ENCODE measurements around the gene ARHGAP18. TPM values are rescaled to one million over a fixed set of nuclear protein-coding genes. Genes with fewer than 3 reads are reported as not detected.

The ARHGAP18 gene
- total and polyA plus RNA-seq, 2 of the 13 experiments (the other 11 are each of a cell fraction or from before 2014, with no cell fraction given) = 58.2 to 115 TPM

DNA sequence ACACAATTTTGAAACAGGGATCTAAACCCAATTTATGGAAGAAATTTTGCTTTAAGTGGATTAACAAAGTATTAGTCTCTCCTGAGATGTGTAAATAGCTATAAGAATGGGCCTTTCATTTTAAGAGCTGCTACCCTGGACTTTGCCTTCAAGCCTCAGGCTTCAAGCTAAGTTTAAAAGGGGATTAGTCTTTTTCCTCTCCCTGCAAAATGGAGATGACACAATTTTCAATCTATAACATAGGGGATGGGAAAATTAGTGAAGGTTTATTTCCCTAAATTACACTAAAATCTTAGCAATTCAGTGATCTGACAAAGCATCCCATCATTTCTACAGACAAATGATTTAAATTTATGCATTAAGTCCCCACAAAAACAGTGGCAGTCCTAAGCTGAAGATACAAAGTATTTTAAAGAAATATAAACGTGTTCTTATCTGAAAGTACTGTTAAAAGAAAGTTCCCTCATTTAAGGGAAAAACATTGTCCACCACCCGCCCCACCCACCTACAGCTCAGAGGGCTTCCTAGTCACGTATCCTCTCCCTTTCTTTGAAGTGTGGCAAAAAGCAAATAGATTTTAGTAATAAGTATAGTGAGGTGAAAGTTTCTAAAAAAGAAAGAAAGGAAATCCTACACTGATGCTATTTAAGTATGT lies 14.5 kb downstream of the ARHGAP18 start (continued):
- TF ChIP-seq, protein P1, sequence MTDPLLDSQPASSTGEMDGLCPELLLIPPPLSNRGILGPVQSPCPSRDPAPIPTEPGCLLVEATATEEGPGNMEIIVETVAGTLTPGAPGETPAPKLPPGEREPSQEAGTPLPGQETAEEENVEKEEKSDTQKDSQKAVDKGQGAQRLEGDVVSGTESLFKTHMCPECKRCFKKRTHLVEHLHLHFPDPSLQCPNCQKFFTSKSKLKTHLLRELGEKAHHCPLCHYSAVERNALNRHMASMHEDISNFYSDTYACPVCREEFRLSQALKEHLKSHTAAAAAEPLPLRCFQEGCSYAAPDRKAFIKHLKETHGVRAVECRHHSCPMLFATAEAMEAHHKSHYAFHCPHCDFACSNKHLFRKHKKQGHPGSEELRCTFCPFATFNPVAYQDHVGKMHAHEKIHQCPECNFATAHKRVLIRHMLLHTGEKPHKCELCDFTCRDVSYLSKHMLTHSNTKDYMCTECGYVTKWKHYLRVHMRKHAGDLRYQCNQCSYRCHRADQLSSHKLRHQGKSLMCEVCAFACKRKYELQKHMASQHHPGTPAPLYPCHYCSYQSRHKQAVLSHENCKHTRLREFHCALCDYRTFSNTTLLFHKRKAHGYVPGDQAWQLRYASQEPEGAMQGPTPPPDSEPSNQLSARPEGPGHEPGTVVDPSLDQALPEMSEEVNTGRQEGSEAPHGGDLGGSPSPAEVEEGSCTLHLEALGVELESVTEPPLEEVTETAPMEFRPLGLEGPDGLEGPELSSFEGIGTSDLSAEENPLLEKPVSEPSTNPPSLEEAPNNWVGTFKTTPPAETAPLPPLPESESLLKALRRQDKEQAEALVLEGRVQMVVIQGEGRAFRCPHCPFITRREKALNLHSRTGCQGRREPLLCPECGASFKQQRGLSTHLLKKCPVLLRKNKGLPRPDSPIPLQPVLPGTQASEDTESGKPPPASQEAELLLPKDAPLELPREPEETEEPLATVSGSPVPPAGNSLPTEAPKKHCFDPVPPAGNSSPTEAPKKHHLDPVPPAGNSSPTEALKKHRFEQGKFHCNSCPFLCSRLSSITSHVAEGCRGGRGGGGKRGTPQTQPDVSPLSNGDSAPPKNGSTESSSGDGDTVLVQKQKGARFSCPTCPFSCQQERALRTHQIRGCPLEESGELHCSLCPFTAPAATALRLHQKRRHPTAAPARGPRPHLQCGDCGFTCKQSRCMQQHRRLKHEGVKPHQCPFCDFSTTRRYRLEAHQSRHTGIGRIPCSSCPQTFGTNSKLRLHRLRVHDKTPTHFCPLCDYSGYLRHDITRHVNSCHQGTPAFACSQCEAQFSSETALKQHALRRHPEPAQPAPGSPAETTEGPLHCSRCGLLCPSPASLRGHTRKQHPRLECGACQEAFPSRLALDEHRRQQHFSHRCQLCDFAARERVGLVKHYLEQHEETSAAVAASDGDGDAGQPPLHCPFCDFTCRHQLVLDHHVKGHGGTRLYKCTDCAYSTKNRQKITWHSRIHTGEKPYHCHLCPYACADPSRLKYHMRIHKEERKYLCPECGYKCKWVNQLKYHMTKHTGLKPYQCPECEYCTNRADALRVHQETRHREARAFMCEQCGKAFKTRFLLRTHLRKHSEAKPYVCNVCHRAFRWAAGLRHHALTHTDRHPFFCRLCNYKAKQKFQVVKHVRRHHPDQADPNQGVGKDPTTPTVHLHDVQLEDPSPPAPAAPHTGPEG (CRISPR knock-in tag; IDR thresholded peaks at IDR 0.05) = no peak
- TF ChIP-seq ZNF768 (CRISPR knock-in tag; IDR thresholded peaks at IDR 0.05) (no peak), MYNN (CRISPR knock-in tag; IDR thresholded peaks at IDR 0.05; ENCODE audit: low read depth) (no peak), REXO4 (CRISPR knock-in tag; IDR thresholded peaks at IDR 0.05; ENCODE audit: borderline replicate concordance) (no peak), ZNF557 (CRISPR knock-in tag; IDR thresholded peaks at IDR 0.05) (no peak), CHD2 (IDR thresholded peaks at IDR 0.05; ENCODE audit: low read depth, low read length) (no peak), TAF1 (CRISPR knock-in tag; IDR thresholded peaks at IDR 0.05) (no peak), FOXK1 (CRISPR knock-in tag; IDR thresholded peaks at IDR 0.05; ENCODE audit: borderline replicate concordance, low read depth) (no peak), KAT8 (CRISPR knock-in tag; IDR thresholded peaks at IDR 0.05) (peak; percentile 76), RFX5 (IDR thresholded peaks at IDR 0.05; ENCODE audit: low read depth, low read length) (no peak), GTF2F1 (IDR thresholded peaks at IDR 0.05; ENCODE audit: low read length) (no peak), ZFP37 (CRISPR knock-in tag; IDR thresholded peaks at IDR 0.05; ENCODE audit: borderline replicate concordance) (no peak)
- TF ChIP-seq, protein P2, sequence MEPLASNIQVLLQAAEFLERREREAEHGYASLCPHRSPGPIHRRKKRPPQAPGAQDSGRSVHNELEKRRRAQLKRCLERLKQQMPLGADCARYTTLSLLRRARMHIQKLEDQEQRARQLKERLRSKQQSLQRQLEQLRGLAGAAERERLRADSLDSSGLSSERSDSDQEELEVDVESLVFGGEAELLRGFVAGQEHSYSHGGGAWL (CRISPR knock-in tag; IDR thresholded peaks at IDR 0.05) = no peak
- TF ChIP-seq, protein P3, sequence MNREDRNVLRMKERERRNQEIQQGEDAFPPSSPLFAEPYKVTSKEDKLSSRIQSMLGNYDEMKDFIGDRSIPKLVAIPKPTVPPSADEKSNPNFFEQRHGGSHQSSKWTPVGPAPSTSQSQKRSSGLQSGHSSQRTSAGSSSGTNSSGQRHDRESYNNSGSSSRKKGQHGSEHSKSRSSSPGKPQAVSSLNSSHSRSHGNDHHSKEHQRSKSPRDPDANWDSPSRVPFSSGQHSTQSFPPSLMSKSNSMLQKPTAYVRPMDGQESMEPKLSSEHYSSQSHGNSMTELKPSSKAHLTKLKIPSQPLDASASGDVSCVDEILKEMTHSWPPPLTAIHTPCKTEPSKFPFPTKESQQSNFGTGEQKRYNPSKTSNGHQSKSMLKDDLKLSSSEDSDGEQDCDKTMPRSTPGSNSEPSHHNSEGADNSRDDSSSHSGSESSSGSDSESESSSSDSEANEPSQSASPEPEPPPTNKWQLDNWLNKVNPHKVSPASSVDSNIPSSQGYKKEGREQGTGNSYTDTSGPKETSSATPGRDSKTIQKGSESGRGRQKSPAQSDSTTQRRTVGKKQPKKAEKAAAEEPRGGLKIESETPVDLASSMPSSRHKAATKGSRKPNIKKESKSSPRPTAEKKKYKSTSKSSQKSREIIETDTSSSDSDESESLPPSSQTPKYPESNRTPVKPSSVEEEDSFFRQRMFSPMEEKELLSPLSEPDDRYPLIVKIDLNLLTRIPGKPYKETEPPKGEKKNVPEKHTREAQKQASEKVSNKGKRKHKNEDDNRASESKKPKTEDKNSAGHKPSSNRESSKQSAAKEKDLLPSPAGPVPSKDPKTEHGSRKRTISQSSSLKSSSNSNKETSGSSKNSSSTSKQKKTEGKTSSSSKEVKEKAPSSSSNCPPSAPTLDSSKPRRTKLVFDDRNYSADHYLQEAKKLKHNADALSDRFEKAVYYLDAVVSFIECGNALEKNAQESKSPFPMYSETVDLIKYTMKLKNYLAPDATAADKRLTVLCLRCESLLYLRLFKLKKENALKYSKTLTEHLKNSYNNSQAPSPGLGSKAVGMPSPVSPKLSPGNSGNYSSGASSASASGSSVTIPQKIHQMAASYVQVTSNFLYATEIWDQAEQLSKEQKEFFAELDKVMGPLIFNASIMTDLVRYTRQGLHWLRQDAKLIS (CRISPR knock-in tag; IDR thresholded peaks at IDR 0.05) = 0 out of 2 replicates have a peak, but pooled peaks have one; percentile 71
- TF ChIP-seq, protein P4, sequence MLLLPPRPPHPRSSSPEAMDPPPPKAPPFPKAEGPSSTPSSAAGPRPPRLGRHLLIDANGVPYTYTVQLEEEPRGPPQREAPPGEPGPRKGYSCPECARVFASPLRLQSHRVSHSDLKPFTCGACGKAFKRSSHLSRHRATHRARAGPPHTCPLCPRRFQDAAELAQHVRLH (CRISPR knock-in tag; IDR thresholded peaks at IDR 0.05; ENCODE audit: borderline replicate concordance, low read depth) = 0 out of 2 replicates have a peak, but pooled peaks have one; percentile 52
- TF ChIP-seq, protein P5, sequence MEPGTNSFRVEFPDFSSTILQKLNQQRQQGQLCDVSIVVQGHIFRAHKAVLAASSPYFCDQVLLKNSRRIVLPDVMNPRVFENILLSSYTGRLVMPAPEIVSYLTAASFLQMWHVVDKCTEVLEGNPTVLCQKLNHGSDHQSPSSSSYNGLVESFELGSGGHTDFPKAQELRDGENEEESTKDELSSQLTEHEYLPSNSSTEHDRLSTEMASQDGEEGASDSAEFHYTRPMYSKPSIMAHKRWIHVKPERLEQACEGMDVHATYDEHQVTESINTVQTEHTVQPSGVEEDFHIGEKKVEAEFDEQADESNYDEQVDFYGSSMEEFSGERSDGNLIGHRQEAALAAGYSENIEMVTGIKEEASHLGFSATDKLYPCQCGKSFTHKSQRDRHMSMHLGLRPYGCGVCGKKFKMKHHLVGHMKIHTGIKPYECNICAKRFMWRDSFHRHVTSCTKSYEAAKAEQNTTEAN (CRISPR knock-in tag; conservative IDR thresholded peaks at IDR 0.05) = no peak
- TF ChIP-seq, protein P6, sequence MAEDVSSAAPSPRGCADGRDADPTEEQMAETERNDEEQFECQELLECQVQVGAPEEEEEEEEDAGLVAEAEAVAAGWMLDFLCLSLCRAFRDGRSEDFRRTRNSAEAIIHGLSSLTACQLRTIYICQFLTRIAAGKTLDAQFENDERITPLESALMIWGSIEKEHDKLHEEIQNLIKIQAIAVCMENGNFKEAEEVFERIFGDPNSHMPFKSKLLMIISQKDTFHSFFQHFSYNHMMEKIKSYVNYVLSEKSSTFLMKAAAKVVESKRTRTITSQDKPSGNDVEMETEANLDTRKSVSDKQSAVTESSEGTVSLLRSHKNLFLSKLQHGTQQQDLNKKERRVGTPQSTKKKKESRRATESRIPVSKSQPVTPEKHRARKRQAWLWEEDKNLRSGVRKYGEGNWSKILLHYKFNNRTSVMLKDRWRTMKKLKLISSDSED (CRISPR knock-in tag; IDR thresholded peaks at IDR 0.05) = no peak
